ENCODE measurements around the gene GDI2. TPM values are rescaled to one million over a fixed set of nuclear protein-coding genes. Genes with fewer than 3 reads are reported as not detected.

GDI2 gene
- total and polyA plus RNA-seq, 3 experiments from 2014 or later = 171 to 319 (median 311) TPM

DNA sequence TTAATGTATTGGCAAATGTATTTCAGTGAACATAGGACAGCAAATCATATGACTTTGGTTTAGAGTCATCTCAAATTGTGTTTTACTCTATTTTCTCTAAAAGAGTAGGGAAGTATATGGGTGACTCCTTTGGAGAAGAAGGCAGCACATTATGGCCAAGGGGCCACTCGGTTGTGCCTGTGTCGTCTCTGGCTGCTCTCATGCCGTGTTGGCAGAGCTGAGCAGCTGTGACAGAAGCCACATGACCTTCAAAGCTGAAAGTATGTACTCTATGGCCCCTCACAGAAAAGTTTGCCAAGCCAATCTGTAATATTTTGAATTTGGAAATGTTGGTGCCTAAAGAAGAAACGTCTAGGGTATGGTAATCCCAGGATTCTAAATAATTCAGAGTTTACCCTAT lies 81.1 kb downstream of the GDI2 start:
- Mint-ChIP-seq H3K4me1 (peaks cover 18 to 36% (median 33%) of the 10 kb centered on the region in 3 donors), H3K27ac (peak overlapping the region in 5 of 8 donors; percentile 15 to 93 (median 43)), H3K27me3 (no peaks in the 10 kb centered on the region), H3K4me3 (no peak overlapping the region), H3K9me3 (no peaks in the 10 kb centered on the region), H3K36me3 (peaks cover 0 to 77% (median 21%) of the 10 kb centered on the region in 3 donors)
- H3K4me3 ChIP-seq (ENCODE audit: low read length) = no peak overlapping the region
- H3K27ac ChIP-seq (ENCODE audit: low read depth, low read length) = no peak overlapping the region
- peaks cover 11% of the 10 kb centered on the region for H3K36me3 ChIP-seq (ENCODE audit: insufficient read depth, low read length)
- ChIA-PET CTCF (interaction anchor here (1.7 kb wide), 1 partner anchor 10 kb away, joined by 3 read pairs; no protein-coding TSS in a partner anchor), POLR2A (no interaction called here)
- no peaks in the 10 kb centered on the region for H3K9me3 ChIP-seq (ENCODE audit: low read length)
- no peaks in the 10 kb centered on the region for H3K27me3 ChIP-seq (ENCODE audit: insufficient read depth, low read length, poor library complexity, severe bottlenecking)
- DNase-seq = no peak
- H3K4me1 ChIP-seq (ENCODE audit: insufficient read depth, low read length) = no peaks in the 10 kb centered on the region

DNA sequence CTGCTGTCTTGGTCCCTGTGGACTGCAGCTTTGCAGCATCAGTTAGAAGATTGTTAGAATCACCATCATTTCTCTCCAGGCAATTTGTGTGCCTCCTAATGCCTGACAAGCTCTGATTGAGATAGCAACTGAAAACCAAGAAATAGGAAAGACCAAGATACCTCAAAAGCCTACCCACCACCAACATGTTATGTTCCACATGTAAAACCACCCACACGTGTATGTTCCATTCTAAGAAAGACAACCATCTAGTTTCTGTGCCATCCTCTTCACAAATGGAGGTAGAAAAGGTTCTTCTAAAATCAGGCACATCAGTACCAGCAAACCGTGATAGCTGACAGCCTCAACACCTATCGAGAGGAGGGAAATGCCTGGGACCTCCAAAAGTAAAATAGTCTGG lies 81.7 kb downstream of the GDI2 start:
- H3K4me1 Mint-ChIP-seq = peaks cover 16 to 34% (median 31%) of the 10 kb centered on the region in 3 donors
- Histone ChIP-seq H3K27ac (ENCODE audit: low read depth, low read length) (no peak overlapping the region), H3K4me3 (ENCODE audit: low read length) (no peak overlapping the region), H3K36me3 (ENCODE audit: insufficient read depth, low read length) (peaks cover 11% of the 10 kb centered on the region), H3K9me3 (ENCODE audit: low read length) (no peaks in the 10 kb centered on the region), H3K4me1 (ENCODE audit: insufficient read depth, low read length) (no peaks in the 10 kb centered on the region), H3K27me3 (ENCODE audit: insufficient read depth, low read length, poor library complexity, severe bottlenecking) (no peaks in the 10 kb centered on the region)
- CTCF ChIA-PET = interaction anchor here (1.7 kb wide), 1 partner anchor 11 kb away, joined by 3 read pairs; no protein-coding TSS in a partner anchor
- H3K4me3 Mint-ChIP-seq = no peak overlapping the region
- no peaks in the 10 kb centered on the region for H3K27me3 Mint-ChIP-seq
- H3K9me3 Mint-ChIP-seq = no peaks in the 10 kb centered on the region
- no peak for DNase-seq
- POLR2A ChIA-PET = no interaction called here
- peaks cover 0 to 79% (median 22%) of the 10 kb centered on the region in 3 donors for H3K36me3 Mint-ChIP-seq
- H3K27ac Mint-ChIP-seq = peak overlapping the region in 5 of 8 donors; percentile 15 to 93 (median 72)

DNA sequence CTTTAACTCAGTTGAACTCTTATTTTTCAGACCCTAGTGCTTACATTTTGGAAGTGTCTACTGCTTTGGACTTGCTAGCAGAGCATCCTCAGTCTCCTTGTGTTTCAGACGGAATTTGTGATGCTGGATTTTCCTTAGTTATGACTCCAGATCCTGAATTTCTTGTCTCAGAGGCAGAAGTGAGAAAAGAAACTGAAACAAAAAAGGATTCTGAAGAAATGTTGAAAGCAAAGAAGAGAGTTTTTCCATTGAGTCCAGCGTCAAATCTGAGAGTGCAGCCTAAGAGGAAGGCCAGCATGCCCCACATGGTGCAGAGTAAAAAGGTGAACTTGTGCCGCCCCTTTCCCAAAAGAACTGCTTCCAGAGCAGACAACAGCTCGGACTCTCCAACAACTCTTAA lies 82.5 kb downstream of the GDI2 start:
- Mint-ChIP-seq H3K36me3 (peaks cover 0 to 82% (median 24%) of the 10 kb centered on the region in 3 donors), H3K9me3 (no peaks in the 10 kb centered on the region), H3K27me3 (no peaks in the 10 kb centered on the region), H3K4me1 (peaks cover 15 to 32% (median 31%) of the 10 kb centered on the region in 3 donors), H3K27ac (peak overlapping the region in 3 of 8 donors; percentile 3 to 58 (median 47)), H3K4me3 (no peak overlapping the region)
- Histone ChIP-seq H3K9me3 (ENCODE audit: low read length) (no peaks in the 10 kb centered on the region), H3K4me3 (ENCODE audit: low read length) (no peak overlapping the region), H3K4me1 (ENCODE audit: insufficient read depth, low read length) (no peaks in the 10 kb centered on the region), H3K36me3 (ENCODE audit: insufficient read depth, low read length) (peaks cover 11% of the 10 kb centered on the region), H3K27ac (ENCODE audit: low read depth, low read length) (no peak overlapping the region), H3K27me3 (ENCODE audit: insufficient read depth, low read length, poor library complexity, severe bottlenecking) (no peaks in the 10 kb centered on the region)
- CTCF ChIA-PET = no interaction called here
- DNase-seq = no peak
- POLR2A ChIA-PET = no interaction called here

DNA sequence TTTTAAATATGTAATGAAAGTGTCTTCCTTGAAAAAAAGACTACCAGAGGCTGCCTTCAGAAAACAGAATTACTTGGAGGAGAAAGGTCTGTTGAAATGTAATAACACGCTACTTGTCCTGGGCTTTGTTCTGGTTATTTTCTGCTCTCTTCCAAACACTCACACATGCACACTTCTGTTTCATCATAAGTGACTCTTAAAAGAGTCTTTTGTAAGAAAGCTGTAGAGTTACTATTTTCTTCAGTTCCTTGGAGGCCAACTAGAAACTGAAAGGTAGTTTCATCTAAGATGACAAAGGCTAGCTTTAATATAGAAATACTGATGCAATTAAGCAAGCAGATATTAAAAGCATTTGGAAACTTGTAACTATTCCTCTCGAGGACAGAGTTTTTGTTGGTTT lies 89.5 kb downstream of the GDI2 start:
- POLR2A ChIA-PET = no interaction called here
- H3K36me3 ChIP-seq (ENCODE audit: insufficient read depth, low read length) = peaks cover 9% of the 10 kb centered on the region
- H3K27me3 Mint-ChIP-seq = no peaks in the 10 kb centered on the region

DNA sequence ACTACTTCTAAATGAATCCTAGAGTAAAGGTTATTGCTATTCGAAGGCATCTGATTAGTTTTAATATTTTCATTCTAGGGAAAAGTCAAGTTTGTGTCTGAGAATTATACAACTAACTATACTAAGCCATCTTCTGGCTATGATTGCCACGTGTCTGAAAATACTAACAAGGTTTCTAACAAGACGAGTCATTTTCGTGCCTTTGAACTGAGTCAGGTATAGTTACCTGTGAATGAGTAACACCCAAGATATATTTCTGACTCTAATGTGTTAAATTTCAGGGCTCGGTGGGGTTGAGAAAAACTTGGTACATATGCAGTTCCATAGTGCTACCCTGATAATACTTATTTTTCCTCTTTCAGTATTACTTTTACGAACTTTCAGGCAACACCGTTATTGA lies 93.1 kb downstream of the GDI2 start:
- Mint-ChIP-seq H3K36me3 (peaks cover 3 to 43% (median 11%) of the 10 kb centered on the region in 3 donors), H3K4me3 (no peak overlapping the region), H3K4me1 (peaks cover 15 to 49% (median 37%) of the 10 kb centered on the region in 3 donors), H3K27ac (peak overlapping the region in 1 of 8 donors; percentile 29), H3K9me3 (no peaks in the 10 kb centered on the region), H3K27me3 (no peaks in the 10 kb centered on the region)
- Histone ChIP-seq H3K4me3 (ENCODE audit: low read length) (no peak overlapping the region), H3K27me3 (ENCODE audit: insufficient read depth, low read length, poor library complexity, severe bottlenecking) (no peaks in the 10 kb centered on the region), H3K36me3 (ENCODE audit: insufficient read depth, low read length) (peaks cover 9% of the 10 kb centered on the region), H3K9me3 (ENCODE audit: low read length) (no peaks in the 10 kb centered on the region), H3K27ac (ENCODE audit: low read depth, low read length) (no peak overlapping the region), H3K4me1 (ENCODE audit: insufficient read depth, low read length) (no peaks in the 10 kb centered on the region)
- ChIA-PET CTCF (no interaction called here), POLR2A (no interaction called here)
- DNase-seq = no peak

More for the DNA sequence above, 89.5 kb downstream of the GDI2 start:
- H3K4me3 Mint-ChIP-seq = no peak overlapping the region
- Histone ChIP-seq H3K27ac (ENCODE audit: low read depth, low read length) (no peak overlapping the region), H3K4me1 (ENCODE audit: insufficient read depth, low read length) (no peaks in the 10 kb centered on the region), H3K27me3 (ENCODE audit: insufficient read depth, low read length, poor library complexity, severe bottlenecking) (no peaks in the 10 kb centered on the region), H3K4me3 (ENCODE audit: low read length) (no peak overlapping the region), H3K9me3 (ENCODE audit: low read length) (no peaks in the 10 kb centered on the region)
- peaks cover 5 to 22% (median 21%) of the 10 kb centered on the region in 3 donors for H3K4me1 Mint-ChIP-seq
- peak overlapping the region in 3 of 8 donors; percentile 11 to 51 (median 48) for H3K27ac Mint-ChIP-seq
- CTCF ChIA-PET = no interaction called here
- no peaks in the 10 kb centered on the region for H3K9me3 Mint-ChIP-seq
- peaks cover 3 to 64% (median 18%) of the 10 kb centered on the region in 3 donors for H3K36me3 Mint-ChIP-seq
- DNase-seq = no peak

DNA sequence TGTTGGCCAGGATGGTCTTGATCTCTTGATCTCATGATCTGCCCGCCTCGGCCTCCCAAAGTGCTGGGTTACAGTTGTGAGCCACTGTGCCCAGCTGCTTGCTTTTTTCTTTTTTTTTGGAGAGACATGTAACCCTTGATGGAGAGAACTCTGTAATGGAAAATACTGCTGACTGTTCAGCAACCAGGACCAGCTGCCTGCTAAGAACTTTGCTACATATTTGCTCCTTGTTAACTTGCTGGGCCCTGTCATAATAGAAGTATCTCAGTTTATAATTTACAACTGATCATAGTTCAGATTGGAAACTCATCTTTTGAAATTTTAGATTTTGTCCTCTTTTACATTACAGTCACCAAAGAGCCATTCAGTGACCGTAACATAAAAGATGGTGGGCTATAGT lies 93.7 kb downstream of the GDI2 start:
- Mint-ChIP-seq H3K4me3 (no peak overlapping the region), H3K4me1 (peaks cover 18 to 56% (median 43%) of the 10 kb centered on the region in 3 donors), H3K27ac (no peak overlapping the region), H3K9me3 (no peaks in the 10 kb centered on the region), H3K27me3 (no peaks in the 10 kb centered on the region), H3K36me3 (peaks cover 3 to 37% (median 11%) of the 10 kb centered on the region in 3 donors)
- H3K27ac ChIP-seq (ENCODE audit: low read depth, low read length) = no peak overlapping the region
- ChIA-PET CTCF (interaction anchor here (0.9 kb wide), 1 partner anchor 37 kb away, joined by 3 read pairs; no protein-coding TSS in a partner anchor), POLR2A (interaction anchor here (0.7 kb wide), 1 partner anchor 18 kb away, joined by 3 read pairs; no protein-coding TSS in a partner anchor)
- no peaks in the 10 kb centered on the region for H3K27me3 ChIP-seq (ENCODE audit: insufficient read depth, low read length, poor library complexity, severe bottlenecking)
- peaks cover 9% of the 10 kb centered on the region for H3K36me3 ChIP-seq (ENCODE audit: insufficient read depth, low read length)
- DNase-seq = no peak
- H3K9me3 ChIP-seq (ENCODE audit: low read length) = no peaks in the 10 kb centered on the region
- no peaks in the 10 kb centered on the region for H3K4me1 ChIP-seq (ENCODE audit: insufficient read depth, low read length)
- no peak overlapping the region for H3K4me3 ChIP-seq (ENCODE audit: low read length)

Other genes with a start within 250 kb of the GDI2 start
- gene ASB13, start 146.8 kb downstream of the GDI2 start, total RNA-seq = 1 to 10 TPM; 6.8 to 7.5 TPM
- 8.7 TPM for gene ASB13, start 146.8 kb downstream of the GDI2 start, polyA plus RNA-seq
- gene TASOR2, start 128.6 kb downstream of the GDI2 start, total RNA-seq = 10 to 100 TPM; 71.2 to 74.2 TPM
- gene TASOR2, start 128.6 kb downstream of the GDI2 start, polyA plus RNA-seq = 11.6 TPM
- 1 to 10 TPM; 7.2 to 8.5 TPM for gene ANKRD16, start 76.5 kb upstream of the GDI2 start, total RNA-seq
- 3.2 TPM for gene ANKRD16, start 76.5 kb upstream of the GDI2 start, polyA plus RNA-seq
- 10 to 100 TPM; 58.7 to 59.3 TPM for gene FBH1, start 76.8 kb upstream of the GDI2 start, total RNA-seq
- 82.2 TPM for gene FBH1, start 76.8 kb upstream of the GDI2 start, polyA plus RNA-seq
- gene IL15RA, start 164.1 kb upstream of the GDI2 start, total RNA-seq = 10 to 100 TPM; 30.1 to 33.5 TPM
- gene IL15RA, start 164.1 kb upstream of the GDI2 start, polyA plus RNA-seq = 19.8 TPM
- 1,000 to 10,000 TPM; 1,178 to 1,224 TPM for gene IL2RA, start 248.9 kb upstream of the GDI2 start, total RNA-seq
- 8.3 TPM for gene IL2RA, start 248.9 kb upstream of the GDI2 start, polyA plus RNA-seq